Gastroesophageal sphincter (tissue), 4 donors: ENCODE measurements around the gene DUSP5. TPM values are rescaled to one million over a fixed set of nuclear protein-coding genes. Genes with fewer than 3 reads are reported as not detected.
"Not testable (repeated sequence)": the region's sequence is repeated elsewhere in the genome, so short reads cannot be mapped to it uniquely, and the experiment has no call there.

Experiments used
- ATAC-seq: fragments of 150-250 bp; one replicate; pipeline ENCODE4 v1.9.1; 2016; ENCODE audit warnings: mild to moderate bottlenecking, moderate library complexity
- H3K27ac ChIP-seq, 4 donors: fragments of 200-600 bp; sonication (generic) in 3 of 4; 1 replicate in 3 of 4; 2 replicates in 1 of 4; pipeline ENCODE4 v1.5.1; 2016 to 2019
- H3K27me3 ChIP-seq: fragments of 200-600 bp; sonication (generic); one replicate; pipeline ENCODE4 v1.5.1; 2019
- H3K36me3 ChIP-seq, 2 donors: fragments of 200-600 bp; sonication (generic); one replicate each; pipeline ENCODE4 v1.5.1; 2019; ENCODE audit warnings: control low read depth in 1 of 2
- H3K4me1 ChIP-seq, 3 donors: fragments of 200-600 bp; sonication (generic); 1 replicate in 2 of 3; 2 replicates in 1 of 3; pipeline ENCODE4 v1.5.1; 2016 to 2019; ENCODE audit warnings: control low read depth in 2 of 3
- H3K4me3 ChIP-seq, 2 donors: fragments of 200-600 bp; sonication (generic); one replicate each; pipeline ENCODE4 v1.5.1; 2019; ENCODE audit warnings: mild to moderate bottlenecking in 1 of 2, moderate library complexity in 1 of 2
- H3K9me3 ChIP-seq, 3 donors: fragments of 200-600 bp; sonication (generic); one replicate each; pipeline ENCODE4 v1.5.1; 2017 to 2019; ENCODE audit warnings: control low read depth in 2 of 3
- CTCF ChIP-seq, 4 experiments: fragments of 200-600 bp in 2 of 4; fragments of 450-650 bp in 2 of 4; sonication (generic) in 1 of 4; IDR thresholded peaks; one replicate each; pipeline ENCODE4 v1.5.1; 2017 to 2019; ENCODE audit warnings: antibody characterized with exemption in 4 of 4, mild to moderate bottlenecking in 2 of 4, moderate library complexity in 2 of 4
- EP300 ChIP-seq: sonication (generic); formaldehyde crosslinking; IDR thresholded peaks from one replicate; pipeline ENCODE4 v1.6.1; 2017; ENCODE audit warnings: antibody characterized with exemption, mild to moderate bottlenecking
- POLR2A ChIP-seq, 2 donors: fragments of 450-650 bp; IDR thresholded peaks; one replicate each; pipeline ENCODE4 v1.6.1; 2017; ENCODE audit warnings: antibody characterized with exemption in 2 of 2, mild to moderate bottlenecking in 2 of 2, moderate library complexity in 1 of 2
- POLR2AphosphoS5 ChIP-seq: sonication (generic); formaldehyde crosslinking; IDR thresholded peaks from one replicate; pipeline ENCODE4 v1.6.1; 2017; ENCODE audit warnings: antibody characterized with exemption
- WGBS, 2 donors: methylation state at CpG; one replicate each; pipeline ENCODE4 v1.1.5; 2018; ENCODE audit warnings: low coverage in 1 of 2; 5-methylcytosine and 5-hydroxymethylcytosine counted together
- total RNA-seq, 4 donors: library from RNA; depleted of rRNA; stranded (reverse); fragments of >200 nt; gene quantifications; one replicate each; pipeline ENCODE4 v1.1.0, GENCODE V29; 2016

DUSP5 gene
- total RNA-seq, 4 donors from 2014 or later = 2.5 to 9.8 (median 3.5) TPM

DNA sequence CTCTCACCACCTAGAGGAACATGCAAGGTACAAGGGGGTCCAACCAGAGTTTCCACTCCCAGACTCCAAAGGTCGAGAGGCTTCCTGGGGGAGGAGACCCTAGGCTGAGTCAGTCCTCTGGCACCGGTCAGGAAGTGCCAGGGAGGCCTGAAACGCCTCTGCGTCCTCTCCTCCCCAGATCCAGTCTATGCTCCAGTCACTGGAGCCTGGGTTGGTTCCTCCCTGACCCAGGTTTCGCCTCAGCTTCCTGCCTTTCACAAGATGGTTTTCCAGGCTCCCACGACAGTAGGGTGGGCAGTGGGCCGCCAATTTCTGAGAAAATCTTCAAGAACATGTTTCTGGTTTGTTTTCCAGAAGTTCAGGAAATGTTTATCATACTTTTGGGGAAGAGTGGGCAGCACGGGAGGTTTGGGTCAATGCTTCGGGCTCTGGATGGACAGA lies 30.0 kb downstream of the DUSP5 start:
- TF ChIP-seq POLR2AphosphoS5 (no peak), POLR2A (IDR thresholded peaks at IDR 0.05) (no peak), EP300 (no peak), CTCF (IDR thresholded peaks at IDR 0.05) (no peak)
- no peak for ATAC-seq
- H3K27ac ChIP-seq = no peak overlapping the region
- H3K4me1 ChIP-seq = peaks cover 0 to 9% (median 6%) of the 10 kb centered on the region in 3 donors
- no CpG with 5 or more reads among the region's 9 CpGs for WGBS, 2 donors
- H3K36me3 ChIP-seq = no peaks in the 10 kb centered on the region
- H3K4me3 ChIP-seq = no peak overlapping the region
- H3K27me3 ChIP-seq = peaks cover 31% of the 10 kb centered on the region
- no peaks in the 10 kb centered on the region for H3K9me3 ChIP-seq

DNA sequence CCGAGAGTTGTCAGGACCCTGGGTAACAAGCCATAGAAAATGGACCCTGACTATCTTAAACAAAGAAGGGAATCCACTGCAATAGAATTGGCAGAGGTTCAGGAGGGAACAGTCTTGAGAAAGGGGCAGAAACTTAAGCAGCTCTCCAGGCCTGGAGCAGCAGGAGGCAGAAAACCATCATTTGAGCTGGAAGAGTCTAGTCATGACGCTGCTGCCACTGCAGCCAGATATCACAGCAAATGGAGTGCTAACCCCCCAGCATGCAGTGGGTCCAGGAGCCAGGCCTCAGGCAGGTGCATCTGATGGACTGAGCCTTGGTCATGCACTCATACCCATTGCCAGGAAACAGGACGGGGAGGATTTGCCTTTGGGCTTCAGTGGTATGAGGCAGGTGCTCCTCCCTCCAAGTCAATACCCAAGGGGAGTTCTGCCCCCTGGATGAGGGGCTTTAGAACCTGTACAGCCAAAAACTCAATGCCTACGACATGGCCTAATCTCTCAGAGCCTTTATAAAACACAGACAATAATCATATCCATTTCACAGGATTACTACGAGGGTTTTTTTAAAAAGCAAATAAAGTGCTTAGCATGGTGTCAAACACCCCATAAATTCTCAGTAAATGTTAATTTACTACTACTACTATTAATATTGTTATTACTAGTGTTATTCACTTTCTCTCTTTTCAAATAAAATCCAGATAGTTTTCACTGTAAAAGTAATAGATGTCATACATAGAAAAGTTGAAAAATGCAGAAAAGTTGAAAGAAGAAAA lies 30.7 kb downstream of the DUSP5 start:
- no peaks in the 10 kb centered on the region for H3K9me3 ChIP-seq
- H3K4me3 ChIP-seq = no peak overlapping the region
- ATAC-seq = no peak
- H3K27me3 ChIP-seq = peaks cover 38% of the 10 kb centered on the region
- peaks cover 0 to 9% (median 6%) of the 10 kb centered on the region in 3 donors for H3K4me1 ChIP-seq
- no peaks in the 10 kb centered on the region for H3K36me3 ChIP-seq
- 57% methylated on average over 2 to 3 of the region's 5 CpGs for WGBS, 2 donors
- no peak overlapping the region for H3K27ac ChIP-seq
- TF ChIP-seq POLR2A (IDR thresholded peaks at IDR 0.05) (no peak), CTCF (IDR thresholded peaks at IDR 0.05) (no peak), POLR2AphosphoS5 (no peak), EP300 (no peak)

DNA sequence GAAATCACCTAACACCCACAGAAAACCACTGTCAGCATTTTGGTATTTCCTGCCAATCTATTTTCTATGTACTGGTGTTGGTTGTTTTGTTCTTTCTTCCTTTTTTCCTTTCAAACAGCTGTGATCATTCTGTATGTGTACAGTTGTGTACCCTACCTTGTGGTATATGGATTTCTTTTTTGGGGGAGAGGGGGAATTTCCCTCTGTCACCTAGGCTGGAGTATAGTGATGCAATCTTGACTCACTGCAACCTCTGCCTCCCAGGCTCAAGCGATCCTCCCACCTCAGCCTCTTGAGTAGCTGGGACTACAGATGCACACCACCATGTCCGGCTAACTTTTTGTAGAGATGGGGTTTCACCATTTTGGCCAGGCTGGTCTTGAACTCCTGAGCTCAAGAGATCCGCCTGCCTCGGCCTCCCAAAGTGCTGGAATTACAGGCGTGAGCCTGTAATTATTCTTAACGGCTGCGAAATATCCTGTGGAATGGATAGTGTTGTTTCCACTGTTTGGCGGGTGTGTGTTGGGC lies 31.4 kb downstream of the DUSP5 start:
- H3K27me3 ChIP-seq = peaks cover 38% of the 10 kb centered on the region
- not testable (repeated sequence) for H3K4me3 ChIP-seq, H3K36me3 ChIP-seq, H3K9me3 ChIP-seq, H3K4me1 ChIP-seq, ATAC-seq, H3K27ac ChIP-seq
- WGBS, 2 donors = 81% methylated on average over 3 of the region's 8 CpGs; no CpG with 5 or more reads in 1 of the 2 donors

GRCh38 chr10:110529596-110530011 lies 31.9 kb downstream of the DUSP5 start:
- ATAC-seq = no peak
- Histone ChIP-seq H3K27me3 (peaks cover 38% of the 10 kb centered on the region), H3K36me3 (no peaks in the 10 kb centered on the region), H3K4me1 (peaks cover 0 to 9% (median 6%) of the 10 kb centered on the region in 3 donors), H3K4me3 (no peak overlapping the region), H3K27ac (no peak overlapping the region), H3K9me3 (no peaks in the 10 kb centered on the region)
- TF ChIP-seq POLR2A (IDR thresholded peaks at IDR 0.05) = no peak
- no peak for TF ChIP-seq CTCF (IDR thresholded peaks at IDR 0.05)
- no peak for TF ChIP-seq EP300
- TF ChIP-seq POLR2AphosphoS5 = no peak
- WGBS, 2 donors = 69 to 84% methylated on average over 5 to 6 of the region's 6 CpGs

DNA sequence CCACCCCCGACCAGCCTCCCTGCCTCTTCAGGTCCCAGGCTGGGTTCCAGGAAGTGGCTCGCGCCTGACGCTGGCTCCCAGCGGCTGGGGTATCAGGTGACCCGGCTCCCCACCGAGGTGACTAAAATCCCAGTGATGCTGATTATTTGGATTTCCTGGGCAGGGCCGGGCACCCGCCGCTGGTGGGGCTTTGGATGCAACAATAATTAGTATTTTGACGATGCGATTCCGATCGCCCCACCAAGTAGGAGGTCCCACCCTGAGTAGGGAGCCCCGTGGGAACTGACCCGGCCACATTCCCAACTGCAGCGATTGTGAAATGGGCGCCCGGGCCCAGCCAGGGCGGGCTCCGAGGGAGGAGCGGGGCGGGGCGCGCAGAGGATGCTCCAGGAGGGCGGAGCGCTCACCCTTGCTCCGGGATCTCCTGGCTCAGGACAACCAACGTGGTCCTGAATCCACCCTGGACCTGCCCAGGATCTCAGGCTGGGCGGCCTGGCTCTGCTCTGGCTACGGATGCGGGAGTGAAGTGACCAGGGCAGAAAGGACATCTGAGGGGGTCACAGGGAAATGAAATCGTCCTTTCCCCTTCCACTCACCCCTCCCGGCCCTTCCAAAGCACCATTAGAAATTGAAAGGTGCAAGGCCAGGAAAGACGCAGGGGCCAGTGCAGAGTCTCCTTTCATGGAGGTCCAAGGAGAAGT lies 32.6 kb downstream of the DUSP5 start:
- Histone ChIP-seq H3K36me3 (no peaks in the 10 kb centered on the region), H3K4me1 (peaks cover 0 to 9% (median 6%) of the 10 kb centered on the region in 3 donors), H3K27me3 (peaks cover 38% of the 10 kb centered on the region), H3K9me3 (no peaks in the 10 kb centered on the region), H3K27ac (no peak overlapping the region), H3K4me3 (peak overlapping the region in 1 of 2 donors; percentile 33)
- 60% methylated on average over 2 of the region's 35 CpGs; no CpG with 5 or more reads in 1 of the 2 donors for WGBS, 2 donors
- TF ChIP-seq CTCF (IDR thresholded peaks at IDR 0.05) = no peak
- TF ChIP-seq EP300 = no peak
- TF ChIP-seq POLR2AphosphoS5 = no peak
- TF ChIP-seq POLR2A (IDR thresholded peaks at IDR 0.05) = no peak
- peak; percentile 94 for ATAC-seq
